ENCODE data around the gene PRF1. TPM values are rescaled to one million over a fixed set of nuclear protein-coding genes. Genes with fewer than 3 reads are reported as not detected.
"Not testable (repeated sequence)": the region's sequence is repeated elsewhere in the genome, so short reads cannot be mapped to it uniquely, and the experiment has no call there.

PRF1 gene
- total and polyA plus RNA-seq, 2 donors (not counting 1 experiment from before 2014, with no cell fraction given), result 1.0 to 1.9 TPM

- H3K9ac ChIP-seq (ENCODE audit: low read length); CTCF ChIA-PET; intact Hi-C loops (cut with micrococcal nuclease); ATAC-seq (ENCODE audit: low read depth); H3K9me3 Mint-ChIP-seq (ENCODE audit: insufficient read depth); H3K27ac ChIP-seq (ENCODE audit: low read length in 2 of 2); H3K9me3 ChIP-seq (ENCODE audit: control extremely low read depth in 1 of 3, control insufficient read depth in 2 of 3, insufficient read depth in 1 of 3, low read length in 2 of 3); H3K4me1 Mint-ChIP-seq; H3K4me2 ChIP-seq (replicated peaks; ENCODE audit: low read depth, low read length, poor library complexity, severe bottlenecking); POLR2A ChIA-PET; H3K79me2 ChIP-seq (ENCODE audit: control insufficient read depth, insufficient read depth, low read length); H3K27me3 ChIP-seq (replicated peaks in 1 of 4; ENCODE audit: control extremely low read depth in 1 of 4, control insufficient read depth in 3 of 4, insufficient read depth in 4 of 4, low read length in 3 of 4); H2AFZ ChIP-seq (ENCODE audit: insufficient read depth, low read depth, low read length, poor library complexity, severe bottlenecking); DNase-seq; H4K20me1 ChIP-seq (ENCODE audit: control insufficient read depth, insufficient read depth, low read length, poor library complexity, severe bottlenecking); H3K4me1 ChIP-seq (ENCODE audit: control insufficient read depth in 2 of 2, insufficient read depth in 2 of 2, low read length in 2 of 2); H3K4me3 ChIP-seq (ENCODE audit: control extremely low read depth in 1 of 5, extremely low read depth in 1 of 5, insufficient read depth in 1 of 5, low read depth in 2 of 5, low read length in 4 of 5); H3K27ac Mint-ChIP-seq; H3K36me3 ChIP-seq (replicated peaks in 1 of 2; ENCODE audit: control extremely low read depth in 1 of 2, control insufficient read depth in 1 of 2, extremely low read depth in 1 of 2, insufficient read depth in 2 of 2, low read length in 1 of 2); H3K4me3 Mint-ChIP-seq: not testable (repeated sequence)
- H3K27me3 Mint-ChIP-seq, result peaks cover 18% of the 10 kb centered on the region
- WGBS (ENCODE audit: insufficient coverage), result no CpG with 5 or more reads among the region's 7 CpGs
Measured at GRCh38 chr10:70639640-70640383, 37.3 kb upstream of the PRF1 start.

GRCh38 chr10:70634515-70634914 lies 32.0 kb upstream of the PRF1 start:
- ATAC-seq (ENCODE audit: low read depth); H3K36me3 ChIP-seq (replicated peaks in 1 of 2; ENCODE audit: control extremely low read depth in 1 of 2, control insufficient read depth in 1 of 2, extremely low read depth in 1 of 2, insufficient read depth in 2 of 2, low read length in 1 of 2); H3K4me1 Mint-ChIP-seq; H3K9me3 Mint-ChIP-seq (ENCODE audit: insufficient read depth); H3K4me2 ChIP-seq (replicated peaks; ENCODE audit: low read depth, low read length, poor library complexity, severe bottlenecking); H3K4me3 ChIP-seq (ENCODE audit: control extremely low read depth in 1 of 5, extremely low read depth in 1 of 5, insufficient read depth in 1 of 5, low read depth in 2 of 5, low read length in 4 of 5); H3K4me1 ChIP-seq (ENCODE audit: control insufficient read depth in 2 of 2, insufficient read depth in 2 of 2, low read length in 2 of 2); H2AFZ ChIP-seq (ENCODE audit: insufficient read depth, low read depth, low read length, poor library complexity, severe bottlenecking); DNase-seq; H3K27me3 ChIP-seq (replicated peaks in 1 of 4; ENCODE audit: control extremely low read depth in 1 of 4, control insufficient read depth in 3 of 4, insufficient read depth in 4 of 4, low read length in 3 of 4); CTCF ChIA-PET; POLR2A ChIA-PET; H3K9ac ChIP-seq (ENCODE audit: low read length); H3K27ac Mint-ChIP-seq; H3K79me2 ChIP-seq (ENCODE audit: control insufficient read depth, insufficient read depth, low read length); H3K4me3 Mint-ChIP-seq; intact Hi-C loops (cut with micrococcal nuclease); H3K27ac ChIP-seq (ENCODE audit: low read length in 2 of 2); H4K20me1 ChIP-seq (ENCODE audit: control insufficient read depth, insufficient read depth, low read length, poor library complexity, severe bottlenecking): not testable (repeated sequence)
- H3K27me3 Mint-ChIP-seq, result peaks cover 14% of the 10 kb centered on the region
- 87% methylated on average over 5 of the region's 5 CpGs for WGBS (ENCODE audit: insufficient coverage)
- peaks cover 2 to 12% (median 6%) of the 10 kb centered on the region in 3 donors for H3K9me3 ChIP-seq (ENCODE audit: control extremely low read depth in 1 of 3, control insufficient read depth in 2 of 3, insufficient read depth in 1 of 3, low read length in 2 of 3)
